Fibroblast of lung (primary cell): ENCODE results near the gene SDK1. TPM values are rescaled to one million over a fixed set of nuclear protein-coding genes. Genes with fewer than 3 reads are reported as not detected.

Experiments used
- DNase-seq, 2 donors: peaks; one replicate each; pipeline versions ENCODE4 v3.0.0 to v3.0.0-alpha.2; 2010; ENCODE audit warnings: low read depth in 2 of 2
- H2AFZ ChIP-seq: 2 replicates; pipeline ENCODE4 v1.5.1; 2012; ENCODE audit warnings: low read length, control low read depth, inconsistent platforms
- H3K27ac ChIP-seq: 2 replicates; pipeline ENCODE4 v1.5.1; 2011; ENCODE audit warnings: low read length, control low read depth; ENCODE audit not compliant: insufficient read depth
- H3K27me3 ChIP-seq: 2 replicates; pipeline ENCODE4 v1.5.1; 2011; ENCODE audit warnings: mild to moderate bottlenecking, low read length; ENCODE audit not compliant: control insufficient read depth, insufficient read depth
- H3K36me3 ChIP-seq: 2 replicates; pipeline ENCODE4 v1.5.1; 2011; ENCODE audit warnings: low read length; ENCODE audit not compliant: control insufficient read depth, insufficient read depth
- H3K4me1 ChIP-seq: 2 replicates; pipeline ENCODE4 v1.5.1; 2011; ENCODE audit warnings: low read length; ENCODE audit not compliant: control insufficient read depth, insufficient read depth; ENCODE audit errors: extremely low read depth
- H3K4me2 ChIP-seq: 2 replicates; pipeline ENCODE4 v1.5.1; 2011; ENCODE audit warnings: low read length, control low read depth; ENCODE audit not compliant: insufficient read depth; ENCODE audit errors: extremely low read depth
- H3K4me3 ChIP-seq, 4 experiments: fragments of 200-600 bp in 1 of 4; sonication (generic) in 1 of 4; replicated peaks in 1 of 4; 2 replicates each; pipeline ENCODE4 v1.5.1; 2011 to 2016; ENCODE audit warnings: low read length in 4 of 4, low read depth in 3 of 4, mild to moderate bottlenecking in 3 of 4, control low read depth in 2 of 4, inconsistent platforms in 1 of 4, mixed read lengths in 1 of 4; ENCODE audit not compliant: insufficient read depth in 1 of 4; ENCODE audit errors: control extremely low read depth in 1 of 4
- H3K79me2 ChIP-seq: 2 replicates; pipeline ENCODE4 v1.5.1; 2012; ENCODE audit warnings: mild to moderate bottlenecking, low read length, inconsistent platforms; ENCODE audit not compliant: control insufficient read depth, insufficient read depth
- H3K9ac ChIP-seq: 2 replicates; pipeline ENCODE4 v1.5.1; 2011; ENCODE audit warnings: mild to moderate bottlenecking, low read length, control low read depth; ENCODE audit not compliant: insufficient read depth
- H3K9me3 ChIP-seq: 2 replicates; pipeline ENCODE4 v1.5.1; 2012; ENCODE audit warnings: low read depth, low read length; ENCODE audit not compliant: control insufficient read depth, insufficient read depth
- H4K20me1 ChIP-seq: 2 replicates; pipeline ENCODE4 v1.5.1; 2011; ENCODE audit warnings: low read length; ENCODE audit not compliant: control insufficient read depth, insufficient read depth; ENCODE audit errors: extremely low read depth
- EZH2 ChIP-seq: IDR thresholded peaks from 2 replicates; pipeline ENCODE4 v1.5.1; 2012; ENCODE audit warnings: low read length, control low read depth, mild to moderate bottlenecking; ENCODE audit errors: missing control alignments
- polyA plus RNA-seq, 2 donors: library from polyadenylated mRNA; depleted of rRNA in 1 of 2; stranded (reverse) in 1 of 2; unstranded in 1 of 2; fragments of >200 nt; gene quantifications; 2 replicates each; pipeline ENCODE4 v1.2.1, GENCODE V29; 2011 to 2012; ENCODE audit warnings: missing spikeins in 1 of 2
- total RNA-seq: library from RNA; depleted of rRNA; stranded (reverse); fragments of >200 nt; gene quantifications from 2 replicates; pipeline ENCODE4 v1.2.1, GENCODE V29; 2014
- TF ChIP-seq, protein P1 (sequence below), 2 donors: IDR thresholded peaks in 1 of 2; conservative IDR thresholded peaks in 1 of 2; 1 replicate in 1 of 2; 2 replicates in 1 of 2; pipeline ENCODE4 v1.5.1; 2011 to 2012; ENCODE audit warnings: low read length in 2 of 2, control low read depth in 1 of 2, inconsistent platforms in 1 of 2, low read depth in 1 of 2, mild to moderate bottlenecking in 1 of 2

Gene SDK1
- total and polyA plus RNA-seq, 2 donors (not counting 1 experiment from before 2014, with no cell fraction given): 1.0 to 8.6 TPM

DNA sequence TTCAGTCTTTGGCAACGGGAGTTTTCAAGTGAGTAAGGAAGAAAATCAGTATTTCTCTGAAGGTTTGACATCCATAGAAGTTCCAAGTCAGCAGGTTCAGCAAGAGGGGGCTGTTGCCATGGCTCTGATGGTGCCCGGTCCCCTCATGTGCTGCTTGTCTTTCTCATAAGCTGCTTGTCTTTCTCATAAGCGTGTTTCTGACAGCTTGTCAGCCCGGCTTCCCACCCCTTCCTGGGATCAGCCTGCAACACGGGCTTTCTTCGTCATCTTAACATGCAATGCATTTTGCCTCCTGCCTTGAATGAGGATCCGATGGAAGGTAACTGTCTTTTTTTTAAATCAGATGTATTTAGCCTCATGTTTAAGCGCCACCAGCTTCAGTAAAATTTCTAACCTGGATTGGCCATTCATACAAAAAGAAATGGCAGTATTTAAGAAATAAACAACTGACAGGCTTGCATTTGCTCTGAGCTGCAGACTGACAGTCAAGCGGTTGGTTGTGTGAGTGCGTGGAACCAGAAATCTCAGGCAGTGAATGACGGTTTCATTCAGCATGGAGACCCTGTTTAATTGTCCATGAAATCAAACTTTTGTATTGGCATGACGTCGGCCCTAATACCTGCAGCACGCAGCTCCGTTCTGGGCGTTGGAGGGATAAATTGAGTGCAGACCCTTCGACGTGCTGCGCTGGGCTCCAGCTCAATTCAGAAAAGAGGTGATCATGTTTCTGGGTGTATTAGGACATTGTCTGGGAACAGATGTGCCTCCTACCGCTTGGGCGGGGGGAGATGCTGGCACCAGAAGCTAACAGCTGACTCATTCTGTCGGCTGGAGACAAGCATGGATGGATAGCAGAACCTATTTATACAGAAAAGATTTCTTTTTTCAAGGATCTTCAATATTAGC, 926.3 kb downstream of the SDK1 start:
- no peaks in the 10 kb centered on the region for H3K36me3 ChIP-seq
- no peaks in the 10 kb centered on the region for H3K27me3 ChIP-seq
- no peaks in the 10 kb centered on the region for H3K4me1 ChIP-seq
- DNase-seq: peak; percentile 9 to 30
- no peak overlapping the region for H3K27ac ChIP-seq
- H2AFZ ChIP-seq: no peak overlapping the region
- H4K20me1 ChIP-seq: no peaks in the 10 kb centered on the region
- no peak overlapping the region for H3K4me2 ChIP-seq
- no peaks in the 10 kb centered on the region for H3K79me2 ChIP-seq
- TF ChIP-seq, protein P1, sequence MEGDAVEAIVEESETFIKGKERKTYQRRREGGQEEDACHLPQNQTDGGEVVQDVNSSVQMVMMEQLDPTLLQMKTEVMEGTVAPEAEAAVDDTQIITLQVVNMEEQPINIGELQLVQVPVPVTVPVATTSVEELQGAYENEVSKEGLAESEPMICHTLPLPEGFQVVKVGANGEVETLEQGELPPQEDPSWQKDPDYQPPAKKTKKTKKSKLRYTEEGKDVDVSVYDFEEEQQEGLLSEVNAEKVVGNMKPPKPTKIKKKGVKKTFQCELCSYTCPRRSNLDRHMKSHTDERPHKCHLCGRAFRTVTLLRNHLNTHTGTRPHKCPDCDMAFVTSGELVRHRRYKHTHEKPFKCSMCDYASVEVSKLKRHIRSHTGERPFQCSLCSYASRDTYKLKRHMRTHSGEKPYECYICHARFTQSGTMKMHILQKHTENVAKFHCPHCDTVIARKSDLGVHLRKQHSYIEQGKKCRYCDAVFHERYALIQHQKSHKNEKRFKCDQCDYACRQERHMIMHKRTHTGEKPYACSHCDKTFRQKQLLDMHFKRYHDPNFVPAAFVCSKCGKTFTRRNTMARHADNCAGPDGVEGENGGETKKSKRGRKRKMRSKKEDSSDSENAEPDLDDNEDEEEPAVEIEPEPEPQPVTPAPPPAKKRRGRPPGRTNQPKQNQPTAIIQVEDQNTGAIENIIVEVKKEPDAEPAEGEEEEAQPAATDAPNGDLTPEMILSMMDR (conservative IDR thresholded peaks at IDR 0.05 in 1 of 2, IDR thresholded peaks at IDR 0.05 in 1 of 2; ENCODE audit: low read depth in 1 of 2, low read length in 2 of 2): no peak
- TF ChIP-seq EZH2: no peak
- no peak overlapping the region for H3K4me3 ChIP-seq
- H3K9me3 ChIP-seq: no peaks in the 10 kb centered on the region
- no peak overlapping the region for H3K9ac ChIP-seq

DNA sequence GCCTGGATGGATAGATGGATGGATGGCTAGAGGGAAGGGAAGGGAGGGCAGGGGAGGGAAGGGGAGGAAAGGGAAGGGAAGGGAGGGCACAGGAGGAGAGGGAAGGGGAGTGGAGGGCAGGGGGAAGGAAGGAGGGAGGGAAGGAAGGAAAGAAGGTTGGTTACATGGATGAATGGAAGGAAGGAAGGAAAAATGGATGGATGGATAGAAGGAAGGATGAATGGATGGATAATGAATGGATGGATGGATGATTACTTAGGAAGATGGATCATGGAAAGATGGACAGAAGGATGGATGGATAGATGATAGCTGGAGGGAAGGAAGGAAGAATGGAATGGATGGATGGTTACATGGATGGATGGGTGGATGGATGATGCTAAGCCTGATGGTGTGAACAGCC, 929.3 kb downstream of the SDK1 start:
- Histone ChIP-seq H4K20me1 (no peaks in the 10 kb centered on the region), H3K79me2 (no peaks in the 10 kb centered on the region), H3K4me3 (no peak overlapping the region), H3K36me3 (no peaks in the 10 kb centered on the region), H3K9ac (no peak overlapping the region), H3K4me1 (no peaks in the 10 kb centered on the region), H3K27ac (no peak overlapping the region), H3K27me3 (no peaks in the 10 kb centered on the region), H2AFZ (no peak overlapping the region), H3K4me2 (no peak overlapping the region), H3K9me3 (no peaks in the 10 kb centered on the region)
- DNase-seq: no peak
- no peak for TF ChIP-seq EZH2
- TF ChIP-seq, protein P1 (conservative IDR thresholded peaks at IDR 0.05 in 1 of 2, IDR thresholded peaks at IDR 0.05 in 1 of 2; ENCODE audit: low read depth in 1 of 2, low read length in 2 of 2): no peak

DNA sequence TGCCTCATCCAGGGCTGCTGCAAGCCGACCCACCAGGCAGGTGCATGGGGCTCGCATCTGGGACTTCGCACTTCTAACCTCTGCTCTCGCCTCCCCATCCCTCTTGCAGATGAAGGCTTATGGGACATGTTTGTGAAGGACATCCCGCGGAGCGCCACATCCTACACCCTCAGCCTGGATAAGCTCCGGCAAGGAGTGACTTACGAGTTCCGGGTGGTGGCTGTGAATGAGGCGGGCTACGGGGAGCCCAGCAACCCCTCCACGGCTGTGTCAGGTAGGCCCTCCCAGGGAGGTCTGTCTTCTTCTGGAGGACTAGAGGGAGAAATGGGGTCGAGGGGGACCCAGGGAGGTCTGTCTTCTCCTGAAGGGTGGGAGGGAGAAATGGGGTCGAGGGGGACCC, 932.1 kb downstream of the SDK1 start:
- Histone ChIP-seq H3K27ac (no peak overlapping the region), H3K9ac (no peak overlapping the region), H3K79me2 (no peaks in the 10 kb centered on the region), H4K20me1 (no peaks in the 10 kb centered on the region), H3K9me3 (no peaks in the 10 kb centered on the region), H3K27me3 (no peaks in the 10 kb centered on the region), H2AFZ (no peak overlapping the region), H3K36me3 (no peaks in the 10 kb centered on the region), H3K4me1 (no peaks in the 10 kb centered on the region), H3K4me3 (no peak overlapping the region), H3K4me2 (no peak overlapping the region)
- no peak for TF ChIP-seq EZH2
- TF ChIP-seq, protein P1 (conservative IDR thresholded peaks at IDR 0.05 in 1 of 2, IDR thresholded peaks at IDR 0.05 in 1 of 2; ENCODE audit: low read depth in 1 of 2, low read length in 2 of 2): no peak
- DNase-seq: no peak
